ENCODE measurements around the gene SUN5.

The SUN5 gene

DNA sequence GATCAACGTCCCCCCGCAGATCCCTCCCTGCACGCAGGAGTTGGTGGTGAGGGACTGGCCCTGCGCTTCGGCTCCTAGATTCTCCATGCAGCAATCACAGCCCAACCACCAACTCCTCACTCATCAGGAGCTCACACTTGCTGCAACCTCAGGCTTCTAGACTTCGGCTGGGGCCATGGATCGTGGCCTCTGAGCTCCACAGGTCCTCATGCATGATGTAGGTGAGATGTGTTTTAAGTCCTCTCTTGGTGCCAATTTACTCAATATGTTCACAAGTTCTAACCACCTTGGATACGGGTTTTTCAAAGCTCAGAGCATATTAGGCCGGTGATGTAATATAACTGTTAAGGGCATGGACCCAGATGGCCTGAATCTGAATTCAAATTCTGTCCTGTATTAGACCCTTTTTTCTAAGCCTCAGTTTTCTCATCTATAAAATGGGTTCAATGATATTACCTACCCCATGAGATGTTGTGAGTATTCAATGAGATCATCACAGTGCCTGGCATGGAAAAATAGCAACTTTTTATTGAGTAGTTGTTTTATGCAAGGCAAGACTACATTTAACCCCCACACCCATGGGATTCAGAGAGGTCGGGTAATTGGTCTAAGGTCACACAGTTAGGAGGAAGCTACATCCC is 31.0 kb downstream of the SUN5 start:
- DNase-seq (ENCODE audit: low read depth in 1 of 2, low spot score in 1 of 2) = no peak
- TF ChIP-seq JUND (IDR thresholded peaks at IDR 0.05; ENCODE audit: low read depth) = no peak
- in situ Hi-C loops (cut with HindIII; ENCODE audit: low pct_unique_long_range_greater_than_20kb, low sequenced_read_pairs) = no loop called here

- TF ChIP-seq JUND (IDR thresholded peaks at IDR 0.05; ENCODE audit: low read depth) = no peak
- in situ Hi-C loops (cut with HindIII; ENCODE audit: low pct_unique_long_range_greater_than_20kb, low sequenced_read_pairs) = no loop called here
- no peak for DNase-seq (ENCODE audit: low read depth in 1 of 2, low spot score in 1 of 2)
Observed at GRCh38 chr20:32972181-32973076, 31.8 kb downstream of the SUN5 start.

DNA sequence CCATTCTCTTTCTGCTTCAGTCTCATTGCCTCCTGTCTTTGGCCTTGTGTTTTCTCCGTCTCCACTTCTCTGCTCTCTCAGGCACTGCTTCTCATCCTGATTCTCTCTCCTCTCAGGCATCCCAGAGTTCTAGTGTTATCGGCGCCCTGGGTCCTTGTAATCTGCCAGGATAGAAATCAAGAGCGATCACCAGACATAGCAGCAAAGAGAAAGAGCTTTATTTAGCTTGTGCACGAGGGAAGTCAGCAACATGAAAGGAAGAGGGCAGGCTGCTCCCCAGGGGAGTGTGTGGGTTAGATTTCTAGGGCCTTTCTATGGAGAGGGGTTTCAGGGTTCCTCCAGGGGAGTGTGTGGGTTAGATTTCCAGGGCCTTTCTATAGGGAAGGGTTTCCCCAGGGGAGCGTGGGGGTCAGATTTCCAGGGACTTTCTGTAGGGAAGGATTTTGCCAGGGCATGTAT is 32.5 kb downstream of the SUN5 start:
- in situ Hi-C loops (cut with HindIII; ENCODE audit: low pct_unique_long_range_greater_than_20kb, low sequenced_read_pairs) = no loop called here
- no peak for DNase-seq (ENCODE audit: low read depth in 1 of 2, low spot score in 1 of 2)

GRCh38 chr20:32970973-32971300 is 33.3 kb downstream of the SUN5 start:
- TF ChIP-seq JUND (IDR thresholded peaks at IDR 0.05; ENCODE audit: low read depth) = no peak
- in situ Hi-C loops (cut with HindIII; ENCODE audit: low pct_unique_long_range_greater_than_20kb, low sequenced_read_pairs) = no loop called here
- no peak for DNase-seq (ENCODE audit: low read depth in 1 of 2, low spot score in 1 of 2)

More for the DNA sequence above, 32.5 kb downstream of the SUN5 start:
- no peak for TF ChIP-seq JUND (IDR thresholded peaks at IDR 0.05; ENCODE audit: low read depth)

DNA sequence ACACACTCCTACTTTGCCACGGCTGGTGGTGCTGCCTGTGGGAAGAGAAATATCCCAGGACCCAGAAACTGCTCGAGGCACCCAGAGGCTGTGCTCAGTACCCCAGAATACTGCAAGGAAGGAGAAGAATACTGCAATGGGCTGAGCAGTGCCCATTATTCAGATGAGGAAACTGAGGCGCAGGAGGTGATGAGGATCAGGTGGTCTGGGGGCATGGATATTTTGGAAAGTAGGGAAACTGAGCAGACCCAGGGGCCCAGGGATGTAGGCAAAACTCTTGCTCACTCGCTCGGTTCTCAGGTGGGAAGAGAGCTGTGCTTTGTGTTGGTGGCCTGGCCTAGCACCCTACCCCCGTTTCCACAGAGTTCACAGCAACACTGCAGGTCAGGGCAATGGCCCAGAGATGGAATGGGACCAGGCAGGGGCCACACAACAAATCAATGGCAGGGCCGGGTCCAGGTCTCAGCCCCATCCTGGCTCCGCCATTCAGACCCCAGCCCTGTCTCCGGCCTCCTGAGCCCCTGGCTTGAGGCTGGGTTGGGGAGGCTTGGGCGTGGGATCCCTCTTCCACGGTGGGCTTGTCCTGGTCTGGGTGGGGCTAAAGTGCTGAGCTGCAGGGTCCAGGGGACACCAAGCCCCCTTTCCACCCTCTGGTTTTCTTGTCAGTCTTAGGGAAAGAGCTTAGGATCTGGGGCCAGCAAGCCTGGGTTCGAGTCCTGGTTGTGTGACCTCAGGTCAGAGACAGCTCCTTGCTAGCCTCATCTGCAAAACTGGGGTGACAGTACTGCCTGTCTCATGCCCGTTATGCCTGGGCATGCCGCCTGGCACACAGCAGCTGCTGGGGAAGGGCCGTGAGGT is 33.9 kb downstream of the SUN5 start:
- in situ Hi-C loops (cut with HindIII; ENCODE audit: low pct_unique_long_range_greater_than_20kb, low sequenced_read_pairs) = no loop called here
- TF ChIP-seq JUND (IDR thresholded peaks at IDR 0.05; ENCODE audit: low read depth) = no peak
- no peak for DNase-seq (ENCODE audit: low read depth in 1 of 2, low spot score in 1 of 2)

DNA sequence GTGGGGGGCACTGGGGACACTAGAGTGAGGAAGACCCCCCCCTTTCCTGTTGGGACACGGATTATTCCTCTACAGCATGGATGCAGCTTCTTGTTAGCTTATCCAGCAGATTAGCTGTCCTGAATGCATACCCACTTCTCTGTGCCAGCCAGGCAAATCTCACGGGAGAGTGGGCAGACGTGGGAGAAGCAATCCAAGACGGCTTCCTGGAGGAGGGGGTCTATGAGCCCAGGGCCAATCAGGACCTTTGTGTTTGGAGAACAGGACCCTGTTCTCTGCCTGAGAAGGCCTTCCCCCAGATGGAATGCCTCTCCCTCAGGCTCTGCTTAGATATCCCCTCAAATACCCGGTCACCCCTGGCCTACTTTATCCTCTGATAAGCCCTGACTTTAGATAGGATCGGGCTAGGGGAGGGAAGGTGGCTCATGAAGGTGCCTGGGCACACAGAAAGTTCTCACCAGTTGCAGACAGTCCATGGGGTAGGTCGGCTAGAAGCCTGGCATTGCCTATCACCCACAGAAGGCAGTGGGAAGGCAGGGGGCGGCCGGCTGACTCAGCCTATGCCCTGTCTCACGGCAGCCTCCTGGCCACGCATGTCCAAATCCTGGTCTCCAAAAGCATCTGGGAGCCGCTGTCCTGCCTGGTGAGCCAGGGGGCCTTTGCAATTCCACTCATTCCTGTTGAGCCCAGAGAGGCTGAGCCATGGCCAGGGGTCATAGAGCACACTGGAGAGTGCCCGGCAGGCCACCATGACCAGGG is 34.7 kb downstream of the SUN5 start:
- no peak for DNase-seq (ENCODE audit: low read depth in 1 of 2, low spot score in 1 of 2)
- in situ Hi-C loops (cut with HindIII; ENCODE audit: low pct_unique_long_range_greater_than_20kb, low sequenced_read_pairs) = no loop called here
- no peak for TF ChIP-seq JUND (IDR thresholded peaks at IDR 0.05; ENCODE audit: low read depth)

DNA sequence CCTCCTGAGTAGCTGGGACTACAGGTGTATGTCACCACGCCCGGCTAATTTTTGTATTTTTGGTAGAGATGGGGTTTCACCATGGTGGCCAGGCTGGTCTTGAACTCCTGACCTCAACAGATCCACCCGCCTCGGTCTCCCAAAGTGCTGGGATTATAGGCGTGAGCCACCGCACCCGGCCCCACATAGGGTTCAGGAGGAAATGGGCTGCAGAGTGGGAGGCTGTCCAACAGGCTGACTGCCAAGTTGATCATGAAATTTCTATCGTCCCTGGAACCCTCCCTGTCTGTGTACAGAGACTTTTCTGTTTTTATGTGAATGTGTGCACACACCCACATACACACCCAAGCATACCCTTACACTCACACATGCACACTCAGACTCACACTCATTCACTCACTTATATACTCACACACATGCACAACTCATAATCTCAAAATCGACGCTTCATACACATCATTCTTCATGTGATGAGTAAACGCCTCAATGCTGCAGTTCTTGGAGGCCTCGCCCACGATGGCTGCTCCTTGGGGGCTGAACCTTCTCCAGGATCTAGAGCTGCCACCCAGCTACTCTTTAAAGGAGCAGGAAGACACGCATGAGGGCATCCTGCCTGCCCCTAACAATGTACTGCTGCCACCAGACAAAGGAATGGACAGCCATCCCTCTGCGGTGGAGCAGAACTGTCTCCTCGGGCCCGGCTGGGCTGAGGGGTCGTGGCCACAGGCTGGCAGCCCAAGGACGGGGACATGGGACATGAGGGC is 35.6 kb downstream of the SUN5 start:
- DNase-seq (ENCODE audit: low read depth in 1 of 2, low spot score in 1 of 2) = no peak
- no peak for TF ChIP-seq JUND (IDR thresholded peaks at IDR 0.05; ENCODE audit: low read depth)
- in situ Hi-C loops (cut with HindIII; ENCODE audit: low pct_unique_long_range_greater_than_20kb, low sequenced_read_pairs) = no loop called here

- no peak for DNase-seq (ENCODE audit: low read depth in 1 of 2, low spot score in 1 of 2)
- in situ Hi-C loops (cut with HindIII; ENCODE audit: low pct_unique_long_range_greater_than_20kb, low sequenced_read_pairs) = no loop called here
- TF ChIP-seq JUND (IDR thresholded peaks at IDR 0.05; ENCODE audit: low read depth) = no peak
Observed at GRCh38 chr20:32967961-32968457, 36.2 kb downstream of the SUN5 start.

- TF ChIP-seq JUND (IDR thresholded peaks at IDR 0.05; ENCODE audit: low read depth) = no peak
- in situ Hi-C loops (cut with HindIII; ENCODE audit: low pct_unique_long_range_greater_than_20kb, low sequenced_read_pairs) = no loop called here
- no peak for DNase-seq (ENCODE audit: low read depth in 1 of 2, low spot score in 1 of 2)
Observed at GRCh38 chr20:32966881-32967781, 37.1 kb downstream of the SUN5 start.

DNA sequence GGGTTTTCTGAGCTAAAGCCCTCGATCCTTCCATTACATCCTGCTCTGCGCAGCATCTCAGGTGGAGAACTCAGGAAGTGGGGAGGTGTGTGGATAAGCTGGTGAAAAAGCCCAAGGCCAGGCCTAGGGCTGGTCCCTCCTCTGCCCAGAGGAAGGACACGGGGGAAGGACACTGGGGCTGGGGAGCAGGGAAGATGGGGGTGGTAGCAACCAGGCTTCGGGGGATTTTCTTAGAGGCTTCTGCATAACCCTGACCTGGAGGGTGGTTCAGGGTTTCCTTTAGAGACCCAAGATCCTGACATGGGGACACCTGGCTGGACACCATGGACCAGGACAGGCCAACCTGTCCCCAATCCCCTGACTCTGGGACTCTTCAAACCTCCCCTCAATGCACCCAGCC is 37.9 kb downstream of the SUN5 start:
- in situ Hi-C loops (cut with HindIII; ENCODE audit: low pct_unique_long_range_greater_than_20kb, low sequenced_read_pairs) = no loop called here
- TF ChIP-seq JUND (IDR thresholded peaks at IDR 0.05; ENCODE audit: low read depth) = no peak
- no peak for DNase-seq (ENCODE audit: low read depth in 1 of 2, low spot score in 1 of 2)

Data from T47D (cell line).